Endothelial cell of umbilical vein (primary cell): Measurements from ENCODE around the gene CDT1. TPM values are rescaled to one million over a fixed set of nuclear protein-coding genes. Genes with fewer than 3 reads are reported as not detected.

Source experiments
- BruUV-seq: library from RNA; stranded (reverse); fragments of 400-500 nt; replicated peaks from 2 replicates; lab custom pipeline; 2021; lab: Mats Ljungman, UMichigan
- CTCF ChIA-PET: fragments of 300-600, 350-600 bp; sonication (Branson Sonifier 250); formaldehyde crosslinking; loops from one replicate; lab custom pipeline; 2021; ENCODE audit warnings: antibody characterized with exemption, inconsistent platforms; lab: Charles Lee
- POLR2A ChIA-PET: fragments of 300-600, 350-600 bp; sonication (Branson Sonifier 250); formaldehyde crosslinking; loops from one replicate; lab custom pipeline; 2021; ENCODE audit warnings: antibody characterized with exemption, inconsistent platforms; lab: Charles Lee
- DNase-seq: peaks from one replicate; pipeline ENCODE4 v3.0.0-alpha.2; 2011; ENCODE audit warnings: low read depth, low spot score
- FAIRE-seq: peaks from 2 replicates; lab custom pipeline; 2011; peaks lifted over from hg19 to GRCh38; lab: Jason Lieb, UNC
- H2AFZ ChIP-seq: 2 replicates; pipeline ENCODE4 v1.6.0; 2012; ENCODE audit warnings: low read depth, low read length, control low read depth, inconsistent platforms
- H3K27ac ChIP-seq: 2 replicates; pipeline ENCODE4 v1.5.1; 2011; ENCODE audit warnings: low read depth, mild to moderate bottlenecking, control low read depth, low read length, moderate library complexity; ENCODE audit not compliant: insufficient read depth
- H3K27me3 ChIP-seq, 2 experiments: 2 replicates each; pipeline versions ENCODE4 v1.6.0 to v1.6.1; 2011; ENCODE audit warnings: low read length in 2 of 2, mixed read lengths in 1 of 2; ENCODE audit not compliant: control insufficient read depth in 2 of 2, insufficient read depth in 2 of 2
- H3K36me3 ChIP-seq, 2 experiments: 2 replicates in 1 of 2; 3 replicates in 1 of 2; pipeline ENCODE4 v1.5.1; 2011; ENCODE audit warnings: low read length in 2 of 2, mild to moderate bottlenecking in 1 of 2, moderate library complexity in 1 of 2; ENCODE audit not compliant: control insufficient read depth in 2 of 2, insufficient read depth in 2 of 2; ENCODE audit errors: extremely low read depth in 1 of 2
- H3K4me1 ChIP-seq: 3 replicates; pipeline ENCODE4 v1.5.1; 2011; ENCODE audit warnings: mild to moderate bottlenecking, low read length; ENCODE audit not compliant: control insufficient read depth, insufficient read depth; ENCODE audit errors: extremely low read depth
- H3K4me2 ChIP-seq: 2 replicates; pipeline ENCODE4 v1.6.1; 2011; ENCODE audit warnings: low read length, control low read depth, mixed read lengths; ENCODE audit not compliant: insufficient read depth
- H3K4me3 ChIP-seq, 3 experiments: fragments of 200-600 bp in 1 of 3; sonication (generic), shearing (Covaris generic) in 1 of 3; replicated peaks in 1 of 3; 2 replicates each; pipeline ENCODE4 v1.5.1; 2011 to 2016; ENCODE audit warnings: control low read depth in 3 of 3, low read length in 3 of 3, mild to moderate bottlenecking in 2 of 3, inconsistent platforms in 1 of 3, low read depth in 1 of 3, moderate library complexity in 1 of 3; ENCODE audit not compliant: insufficient read depth in 1 of 3
- H3K79me2 ChIP-seq: 2 replicates; pipeline ENCODE4 v1.6.0; 2012; ENCODE audit warnings: low read length, inconsistent platforms; ENCODE audit not compliant: control insufficient read depth, insufficient read depth
- H3K9ac ChIP-seq: replicated peaks from 2 replicates; pipeline ENCODE3; 2011; ENCODE audit warnings: low read length, control low read depth; ENCODE audit not compliant: insufficient read depth; ENCODE audit errors: extremely low read depth
- H3K9me1 ChIP-seq: replicated peaks from 3 replicates; pipeline ENCODE4 v1.6.0; 2011; ENCODE audit warnings: mild to moderate bottlenecking, low read length; ENCODE audit not compliant: control insufficient read depth, insufficient read depth; ENCODE audit errors: extremely low read depth
- H3K9me3 ChIP-seq: replicated peaks from 2 replicates; pipeline ENCODE4 v1.5.1; 2012; ENCODE audit warnings: low read length, inconsistent platforms; ENCODE audit not compliant: control insufficient read depth, insufficient read depth
- H4K20me1 ChIP-seq: replicated peaks from 2 replicates; pipeline ENCODE3; 2011; ENCODE audit warnings: mild to moderate bottlenecking, low read length; ENCODE audit not compliant: control insufficient read depth, insufficient read depth; ENCODE audit errors: extremely low read depth
- CTCF ChIP-seq, 2 donors: IDR thresholded peaks; 1 replicate in 1 of 2; 2 replicates in 1 of 2; pipeline ENCODE4 v1.5.1; 2011; ENCODE audit warnings: low read length in 2 of 2, mild to moderate bottlenecking in 2 of 2, moderate library complexity in 2 of 2, control low read depth in 1 of 2, inconsistent platforms in 1 of 2, low read depth in 1 of 2; ENCODE audit not compliant: insufficient read depth in 1 of 2; ENCODE audit errors: extremely low read depth in 1 of 2
- GATA2 ChIP-seq: IDR thresholded peaks from 2 replicates; pipeline ENCODE4 v1.7.0; 2011; ENCODE audit warnings: low read depth, mild to moderate bottlenecking, moderate library complexity, mixed read lengths, low read length; ENCODE audit not compliant: insufficient read length, insufficient read depth
- JUN ChIP-seq: IDR thresholded peaks from 2 replicates; pipeline ENCODE4 v1.6.1; 2011; ENCODE audit warnings: borderline replicate concordance, low read depth; ENCODE audit not compliant: insufficient read length, insufficient read depth
- MYC ChIP-seq: IDR thresholded peaks from one replicate; pipeline ENCODE4 v1.6.1; 2011; ENCODE audit warnings: mild to moderate bottlenecking, low read depth, low read length
- POLR2A ChIP-seq: IDR thresholded peaks from 2 replicates; pipeline ENCODE4 v1.6.1; 2012; ENCODE audit warnings: low read depth, mild to moderate bottlenecking, control low read depth, low read length
- POLR2AphosphoS5 ChIP-seq: IDR thresholded peaks from 2 replicates; pipeline ENCODE4 v1.6.1; 2012; ENCODE audit warnings: low read depth, mild to moderate bottlenecking, control low read depth, low read length, moderate library complexity; ENCODE audit not compliant: insufficient read depth
- dilution Hi-C: fragments of 300-500 bp; cut with MboI; formaldehyde crosslinking; loops from one replicate; pipeline ENCODE4 v1.15.0; 2019; ENCODE audit warnings: low sequenced_read_pairs; ENCODE audit not compliant: extremely low pct_ligation_motif_present
- intact Hi-C: fragments of 100-400 bp; cut with micrococcal nuclease; formaldehyde crosslinking; loops from one replicate; pipeline ENCODE4 v1.10.0; 2022
- polyA plus RNA-seq, 4 experiments: library from polyadenylated mRNA; depleted of rRNA in 3 of 4; stranded (reverse) in 3 of 4; unstranded in 1 of 4; fragments of >200 nt; gene quantifications; 2 replicates each; pipeline versions ENCODE4 v1.2.1 to v1.2.3, GENCODE V29; 2011 to 2012; ENCODE audit warnings: missing spikeins in 1 of 4
- total RNA-seq: library from RNA; stranded (reverse); gene quantifications from 2 replicates; pipeline ENCODE4 v1.2.3, GENCODE V29; 2021
- TF ChIP-seq, protein P1 (sequence below): IDR thresholded peaks from 2 replicates; pipeline ENCODE4 v1.6.1; 2011; ENCODE audit not compliant: insufficient read depth, insufficient read length

The CDT1 gene
- total and polyA plus RNA-seq, 2 donors (not counting 3 experiments of a cell fraction or from before 2014, with no cell fraction given): 15.6 to 30.6 TPM

GRCh38 chr16:88835383-88835782 lies 31.8 kb downstream of the CDT1 start:
- Histone ChIP-seq H3K79me2 (no peaks in the 10 kb centered on the region), H3K36me3 (peaks cover 0 to 8% of the 10 kb centered on the region in 2 experiments), H3K4me3 (no peak overlapping the region), H3K4me2 (no peak overlapping the region), H3K4me1 (no peaks in the 10 kb centered on the region), H2AFZ (no peak overlapping the region), H4K20me1 (no peaks in the 10 kb centered on the region), H3K27me3 (no peaks in the 10 kb centered on the region), H3K27ac (no peak overlapping the region), H3K9me1 (no peaks in the 10 kb centered on the region), H3K9ac (no peak overlapping the region), H3K9me3 (no peaks in the 10 kb centered on the region)
- intact Hi-C loops (no loop called here), dilution Hi-C loops (no loop called here)
- TF ChIP-seq GATA2 (no peak), POLR2A (no peak), MYC (no peak), POLR2AphosphoS5 (no peak)
- CTCF ChIA-PET: no interaction called here
- FAIRE-seq (no peak), DNase-seq (no peak)
- POLR2A ChIA-PET: no interaction called here
- no TSS peak for BruUV-seq

GRCh38 chr16:88835818-88836217 lies 32.2 kb downstream of the CDT1 start:
- POLR2A ChIA-PET: no interaction called here
- no peaks in the 10 kb centered on the region for H4K20me1 ChIP-seq
- no peaks in the 10 kb centered on the region for H3K4me1 ChIP-seq
- no peaks in the 10 kb centered on the region for H3K9me3 ChIP-seq
- DNase-seq: no peak
- no peaks in the 10 kb centered on the region for H3K79me2 ChIP-seq
- H2AFZ ChIP-seq: no peak overlapping the region
- no peak overlapping the region for H3K27ac ChIP-seq
- CTCF ChIA-PET: no interaction called here
- intact Hi-C loops (no loop called here), dilution Hi-C loops (no loop called here)
- TF ChIP-seq MYC (no peak), JUN (no peak), CTCF (IDR thresholded peaks at IDR 0.05; ENCODE audit: extremely low read depth in 1 of 2, insufficient read depth in 1 of 2, low read depth in 1 of 2, low read length in 2 of 2) (no peak), POLR2A (no peak), POLR2AphosphoS5 (no peak)
- TF ChIP-seq, protein P1, sequence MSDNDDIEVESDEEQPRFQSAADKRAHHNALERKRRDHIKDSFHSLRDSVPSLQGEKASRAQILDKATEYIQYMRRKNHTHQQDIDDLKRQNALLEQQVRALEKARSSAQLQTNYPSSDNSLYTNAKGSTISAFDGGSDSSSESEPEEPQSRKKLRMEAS: no peak
- no peaks in the 10 kb centered on the region for H3K9me1 ChIP-seq
- BruUV-seq: no TSS peak
- H3K9ac ChIP-seq: no peak overlapping the region
- peaks cover 0 to 12% of the 10 kb centered on the region in 2 experiments for H3K36me3 ChIP-seq
- no peak overlapping the region for H3K4me3 ChIP-seq
- no peaks in the 10 kb centered on the region for H3K27me3 ChIP-seq
- no peak overlapping the region for H3K4me2 ChIP-seq
- FAIRE-seq: no peak
